Vagina (tissue), 2 donors: Measurements from ENCODE around the gene CHRFAM7A.
"Not testable (repeated sequence)": the region's sequence is repeated elsewhere in the genome, so short reads cannot be mapped to it uniquely, and the experiment has no call there.

ENCODE experiments used
- CTCF ChIP-seq, 3 experiments: fragments of 450-650 bp in 2 of 3; fragments of 200-600 bp in 1 of 3; sonication (generic) in 1 of 3; IDR thresholded peaks; one replicate each; pipeline ENCODE4 v1.5.1; 2017 to 2019; ENCODE audit warnings: antibody characterized with exemption in 3 of 3, mild to moderate bottlenecking in 2 of 3, moderate library complexity in 2 of 3
- POLR2A ChIP-seq, 2 donors: fragments of 450-650 bp; IDR thresholded peaks; one replicate each; pipeline ENCODE4 v1.6.1; 2017; ENCODE audit warnings: antibody characterized with exemption in 2 of 2, mild to moderate bottlenecking in 2 of 2, moderate library complexity in 2 of 2
- POLR2AphosphoS5 ChIP-seq, 2 donors: sonication (generic); formaldehyde crosslinking; IDR thresholded peaks; one replicate each; pipeline ENCODE4 v1.9.0; 2017; ENCODE audit warnings: antibody characterized with exemption in 2 of 2, mild to moderate bottlenecking in 2 of 2, low read depth in 1 of 2; ENCODE audit not compliant: insufficient read depth in 1 of 2

- TF ChIP-seq CTCF (IDR thresholded peaks at IDR 0.05); POLR2AphosphoS5 (IDR thresholded peaks at IDR 0.05; ENCODE audit: insufficient read depth in 1 of 2, low read depth in 1 of 2); POLR2A (IDR thresholded peaks at IDR 0.05): not testable (repeated sequence)
Observed at GRCh38 chr15:30386318-30386887, 6.9 kb downstream of the CHRFAM7A start.
